Fibroblast of peridontal ligament (primary cell): ENCODE measurements around the gene DNER.

ENCODE experiments used
- DNase-seq: peaks from one replicate; pipeline ENCODE4 v3.0.0-alpha.2; 2010; ENCODE audit errors: extremely low read depth

DNER gene

GRCh38 chr2:229672021-229672420 is 42.3 kb downstream of the DNER start:
- no peak for DNase-seq

GRCh38 chr2:229669841-229670240 is 44.5 kb downstream of the DNER start:
- DNase-seq = no peak

- DNase-seq = no peak
These were observed 47.5 kb downstream of the DNER start for GRCh38 chr2:229666811-229667210.

GRCh38 chr2:229665158-229665557 is 49.2 kb downstream of the DNER start:
- no peak for DNase-seq

DNA sequence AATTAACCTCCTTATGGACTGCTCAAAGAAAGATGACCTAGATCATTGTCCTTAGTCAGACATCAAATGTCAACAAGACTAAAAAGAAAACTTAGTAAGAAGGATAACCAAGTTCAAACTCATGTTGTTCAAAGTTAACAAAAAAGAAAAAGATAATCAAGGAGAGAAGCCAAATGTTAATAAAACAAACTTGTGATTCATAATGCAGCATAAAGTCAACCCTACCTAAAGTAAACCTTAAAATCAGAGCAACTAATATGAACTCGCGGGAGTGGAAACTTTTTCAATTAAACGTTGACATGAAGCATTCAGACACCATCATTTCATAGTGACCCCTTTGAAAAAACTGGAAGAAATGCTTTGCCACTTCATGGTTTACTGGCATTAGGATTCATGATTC is 52.9 kb downstream of the DNER start:
- no peak for DNase-seq

- no peak for DNase-seq
These were observed 53.4 kb downstream of the DNER start for GRCh38 chr2:229660951-229661350.

DNA sequence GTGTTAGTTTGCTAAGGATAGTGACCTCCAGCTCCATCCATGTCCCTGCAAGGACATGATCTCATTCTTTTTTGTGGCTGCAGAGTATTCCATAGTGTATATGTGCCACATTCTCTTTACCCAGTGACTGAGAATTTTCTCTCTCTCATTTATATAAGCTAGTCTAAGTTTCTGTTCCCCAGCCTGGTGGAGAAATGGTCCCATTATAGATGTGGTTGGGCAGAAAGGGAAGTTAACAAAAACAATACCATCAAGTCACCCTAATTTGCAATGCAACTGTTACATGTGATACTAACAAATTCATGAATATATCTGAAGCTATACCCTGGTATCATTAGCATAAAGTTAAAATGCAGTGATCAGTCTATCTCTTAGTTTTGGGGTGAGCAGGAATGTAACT is 54.0 kb downstream of the DNER start:
- no peak for DNase-seq

DNA sequence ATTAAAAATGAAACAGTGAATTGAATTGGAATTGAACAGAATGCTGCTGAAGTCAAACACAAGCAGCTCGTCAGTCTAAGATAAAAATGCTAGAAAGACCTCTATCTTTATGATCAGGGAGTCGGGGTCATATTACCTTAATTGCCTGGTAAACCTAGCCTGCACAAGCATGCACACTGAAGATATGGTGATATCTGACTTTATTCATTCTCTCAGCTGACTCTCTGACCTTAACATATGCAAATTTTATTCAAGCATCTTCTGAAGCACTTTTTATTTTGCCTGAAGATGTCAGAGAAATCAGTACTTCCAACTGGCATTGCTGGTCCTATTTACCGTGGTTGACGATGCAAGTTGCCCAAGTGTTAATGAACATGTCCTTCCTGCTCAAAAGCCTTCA is 56.4 kb downstream of the DNER start:
- no peak for DNase-seq

DNA sequence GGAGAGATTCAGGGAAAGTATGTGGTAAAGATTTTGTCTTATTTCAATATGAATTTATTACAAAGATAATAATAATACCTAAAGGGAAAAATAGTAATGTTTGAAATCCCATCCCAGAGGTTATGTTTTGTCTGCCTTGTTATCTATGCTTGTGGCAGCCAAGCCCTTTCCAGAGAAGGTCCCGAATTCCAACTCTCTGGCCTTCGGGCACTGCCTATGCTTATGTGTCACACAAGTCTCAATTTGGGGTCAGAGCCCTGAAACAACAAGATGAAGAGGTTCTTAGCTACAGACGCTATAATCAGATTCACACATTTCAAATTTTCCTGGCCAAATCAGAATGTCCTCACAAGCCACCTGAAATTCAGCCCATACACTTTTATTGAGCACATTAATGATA is 59.9 kb downstream of the DNER start:
- no peak for DNase-seq

- DNase-seq = no peak
These were observed 60.8 kb downstream of the DNER start for GRCh38 chr2:229653531-229653930.

DNA sequence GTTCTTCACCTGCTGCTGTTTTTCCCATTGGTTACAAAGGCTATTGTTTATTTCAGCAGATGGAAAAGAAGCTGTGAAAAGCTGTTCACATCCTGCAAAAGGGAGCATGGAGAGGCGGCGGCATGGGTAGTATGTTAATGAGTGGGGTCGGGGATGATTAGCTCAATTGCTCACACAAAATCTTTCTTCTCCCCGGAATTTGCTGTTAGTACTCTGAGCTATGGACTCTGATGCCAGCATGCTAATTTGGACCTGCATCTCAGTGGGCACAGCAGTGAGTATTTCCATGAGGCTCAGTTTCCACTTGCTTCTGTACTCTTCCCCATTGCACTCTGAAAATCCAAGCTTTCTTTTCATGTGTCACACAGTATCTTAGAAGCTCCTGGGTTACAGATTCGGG is 61.6 kb downstream of the DNER start:
- DNase-seq = no peak

DNA sequence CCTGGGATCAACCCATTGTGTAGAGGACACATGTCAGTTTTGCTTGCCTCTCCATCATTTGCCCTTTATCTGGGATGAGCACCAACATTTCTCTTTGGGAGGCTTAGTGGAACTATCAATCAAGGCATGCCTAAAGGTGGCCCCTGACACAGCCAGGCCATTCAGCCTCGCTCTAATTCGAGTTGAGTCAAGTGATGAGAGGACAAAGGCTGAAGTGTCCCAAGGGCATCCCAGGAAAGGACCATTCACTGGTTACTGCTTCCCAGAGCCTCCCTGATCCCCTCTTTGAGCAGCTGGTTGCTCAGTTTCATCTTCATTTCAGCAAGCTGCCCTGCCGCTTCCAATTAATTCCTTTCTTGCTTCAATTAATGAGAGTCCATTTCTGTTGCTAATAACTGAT is 63.5 kb downstream of the DNER start:
- DNase-seq = no peak

- DNase-seq = no peak
These were observed 64.3 kb downstream of the DNER start for GRCh38 chr2:229650059-229650458.

- no peak for DNase-seq
These were observed 68.1 kb downstream of the DNER start for GRCh38 chr2:229646186-229646723.

GRCh38 chr2:229642371-229642770 is 72.0 kb downstream of the DNER start:
- no peak for DNase-seq

GRCh38 chr2:229641676-229642075 is 72.7 kb downstream of the DNER start:
- DNase-seq = no peak

- no peak for DNase-seq
These were observed 73.7 kb downstream of the DNER start for GRCh38 chr2:229640636-229641035.

- DNase-seq = no peak
These were observed 77.8 kb downstream of the DNER start for GRCh38 chr2:229636571-229636970.

- no peak for DNase-seq
These were observed 79.0 kb downstream of the DNER start for GRCh38 chr2:229635371-229635680.

DNA sequence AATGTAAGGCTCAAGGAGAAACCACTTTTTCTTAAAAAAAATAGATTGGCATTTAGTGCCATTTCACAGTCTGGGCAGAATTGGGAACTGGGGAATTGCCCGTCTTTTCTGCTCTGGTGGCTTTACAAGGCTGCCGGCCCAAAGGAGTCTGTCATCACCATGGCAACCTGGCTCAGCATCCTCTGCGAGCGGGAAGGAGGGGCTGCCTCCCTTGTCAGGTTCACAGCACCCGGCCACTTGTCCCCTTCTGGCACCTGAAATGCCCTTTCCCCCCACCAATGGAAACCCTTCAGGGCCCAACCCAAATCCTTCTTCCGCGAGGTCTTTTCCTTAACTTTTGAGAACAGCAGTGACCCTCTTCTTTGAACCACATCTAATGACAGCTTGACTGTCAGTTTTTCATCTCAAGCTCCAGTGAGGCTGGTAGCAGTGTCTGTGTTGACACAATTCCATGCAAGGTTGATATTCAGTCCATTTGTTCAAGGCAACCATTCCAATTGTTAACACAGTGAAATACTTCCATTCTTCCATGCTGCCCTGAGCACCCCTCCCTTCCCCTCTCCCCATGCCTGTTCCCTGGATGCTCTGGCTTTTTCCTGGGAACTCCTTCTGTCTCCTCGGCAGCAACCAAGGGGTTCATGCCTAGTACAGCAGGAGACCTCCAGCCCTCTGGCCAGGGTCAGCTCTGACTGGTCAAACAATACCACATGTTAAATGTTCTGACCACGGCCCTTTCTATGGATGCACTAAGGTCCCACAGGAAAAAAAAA is 79.6 kb downstream of the DNER start:
- DNase-seq = no peak

DNA sequence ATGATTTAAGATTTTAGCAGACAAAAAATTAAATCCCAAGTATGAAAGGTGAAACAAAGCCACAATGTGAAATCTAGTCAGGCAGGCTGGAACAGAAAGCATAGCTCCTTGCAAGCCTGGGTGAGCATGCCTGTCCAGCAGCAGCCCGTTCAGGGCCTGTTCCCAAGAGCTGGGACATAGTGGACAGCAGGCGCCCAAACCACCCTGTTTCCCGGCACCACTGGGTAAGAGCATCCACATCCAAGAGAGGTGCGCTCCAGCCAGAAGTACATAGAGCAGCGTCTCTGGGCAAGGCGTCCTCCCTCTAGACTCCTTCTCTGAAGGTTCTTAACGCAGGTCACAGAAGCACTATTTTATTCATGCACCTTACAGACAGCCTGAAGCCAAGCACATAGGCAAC is 80.8 kb downstream of the DNER start:
- DNase-seq = no peak

- no peak for DNase-seq
These were observed 85.3 kb downstream of the DNER start for GRCh38 chr2:229629039-229629438.

DNA sequence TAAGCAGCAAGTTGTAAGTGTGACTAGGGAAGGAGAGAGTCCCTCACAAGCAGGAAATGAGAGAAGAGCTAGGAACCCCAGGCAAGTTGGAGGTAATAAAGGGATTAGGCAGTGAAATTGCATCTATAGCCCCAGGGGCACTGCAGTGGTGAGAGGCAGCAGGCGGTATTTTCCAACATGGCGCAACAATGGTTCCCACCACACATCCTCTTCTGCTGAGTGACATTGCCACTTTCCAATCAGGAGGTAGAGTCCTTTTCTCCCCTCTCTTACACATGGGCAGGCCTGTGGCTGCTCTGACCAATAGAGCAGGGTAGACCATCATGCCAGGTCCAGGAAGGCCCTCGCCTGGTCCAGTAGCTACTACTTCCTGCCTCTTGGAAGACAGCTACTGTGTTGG is 86.6 kb downstream of the DNER start:
- no peak for DNase-seq
